OCI-LY3 (cell line): ENCODE results near the gene PRRC1.

Experiments
- CTCF ChIP-seq: fragments of 200-600, 300-600 bp; sonication (generic); IDR thresholded peaks from 2 replicates; pipeline ENCODE4 v1.5.1; 2014; ENCODE audit warnings: antibody characterized with exemption, low read length, low read depth
- EZH2phosphoT487 ChIP-seq: fragments of 200-600 bp; shearing (Covaris generic); IDR thresholded peaks from 2 replicates; pipeline ENCODE4 v1.6.1; 2018; ENCODE audit warnings: antibody characterized with exemption, mixed run types, low read depth

- TF ChIP-seq CTCF (no peak), EZH2phosphoT487 (no peak)
Measured at GRCh38 chr5:127568166-127568565, 50.7 kb downstream of the PRRC1 start.
